CD8-positive, alpha-beta T cell (primary cell): Measurements from ENCODE around the gene NKAPL. TPM values are rescaled to one million over a fixed set of nuclear protein-coding genes. Genes with fewer than 3 reads are reported as not detected.

ENCODE experiments used
- total RNA-seq, 46 experiments: library from RNA in 2 of 46; stranded (reverse) in 2 of 46; gene quantifications; one replicate each; pipeline ENCODE4 v1.2.3 and lab custom pipeline; 2021 to 2026

NKAPL gene
- total RNA-seq, 2 experiments from 2014 or later = not detected

Other genes with a start within 250 kb of the NKAPL start
- gene ZNF165, start 178.7 kb upstream of the NKAPL start, total RNA-seq = 1 to 10 TPM; 4.9 to 5.6 TPM
- gene ZSCAN16, start 134.7 kb upstream of the NKAPL start, total RNA-seq = 1 to 10 TPM; 5.2 to 6.0 TPM
- 10 to 100 TPM; 22.9 to 24.3 TPM for gene ZKSCAN8, start 117.4 kb upstream of the NKAPL start, total RNA-seq
- 1 to 10 TPM; 2.1 to 3.0 TPM for gene ZSCAN9, start 34.0 kb upstream of the NKAPL start, total RNA-seq
- gene ZKSCAN4, start 7.0 kb upstream of the NKAPL start, total RNA-seq = 1 to 10 TPM; 1.4 TPM
- gene ZSCAN26, start 7.8 kb downstream of the NKAPL start, total RNA-seq = 10 to 100 TPM; 11.1 to 14.7 TPM
- gene PGBD1, start 22.3 kb downstream of the NKAPL start, total RNA-seq = under 1 TPM; 0.75 to 0.95 TPM
- gene ZSCAN31, start 76.9 kb downstream of the NKAPL start, total RNA-seq = 1 to 10 TPM; 1.4 to 1.9 TPM
- gene ZKSCAN3, start 90.7 kb downstream of the NKAPL start, total RNA-seq = under 1 TPM; 0.61 to 0.68 TPM
- 1 to 10 TPM; 2.8 to 3.0 TPM for gene ZSCAN12, start 140.4 kb downstream of the NKAPL start, total RNA-seq
- gene ZSCAN23, start 184.2 kb downstream of the NKAPL start, total RNA-seq = not detected